Vagina (tissue), 2 donors: ENCODE data around the gene KBTBD3. TPM values are rescaled to one million over a fixed set of nuclear protein-coding genes. Genes with fewer than 3 reads are reported as not detected.
A peak's percentile ranks its signal among the peaks of the same experiment; 100 is the strongest.

Source experiments
- DNase-seq, 2 donors: peaks; one replicate each; pipeline ENCODE4 v3.0.0-alpha.2; 2017; ENCODE audit errors: extremely low spot score in 2 of 2
- H3K27ac ChIP-seq: fragments of 200-600 bp; sonication (generic); one replicate; pipeline ENCODE4 v1.5.1; 2019
- H3K27me3 ChIP-seq: fragments of 200-600 bp; sonication (generic); one replicate; pipeline ENCODE4 v1.5.1; 2019
- H3K36me3 ChIP-seq, 2 donors: fragments of 200-600 bp; sonication (generic); one replicate each; pipeline ENCODE4 v1.5.1; 2017 to 2019
- H3K4me1 ChIP-seq: fragments of 200-600 bp; sonication (generic); one replicate; pipeline ENCODE4 v1.5.1; 2019
- H3K4me3 ChIP-seq, 2 donors: fragments of 200-600 bp; sonication (generic); 1 replicate in 1 of 2; 2 replicates in 1 of 2; pipeline ENCODE4 v1.5.1; 2016 to 2019
- H3K9me3 ChIP-seq: fragments of 200-600 bp; sonication (generic); one replicate; pipeline ENCODE4 v1.5.1; 2019
- POLR2A ChIP-seq, 2 donors: fragments of 450-650 bp; IDR thresholded peaks; one replicate each; pipeline ENCODE4 v1.6.1; 2017; ENCODE audit warnings: antibody characterized with exemption in 2 of 2, mild to moderate bottlenecking in 2 of 2, moderate library complexity in 2 of 2
- POLR2AphosphoS5 ChIP-seq, 2 donors: sonication (generic); formaldehyde crosslinking; IDR thresholded peaks; one replicate each; pipeline ENCODE4 v1.9.0; 2017; ENCODE audit warnings: antibody characterized with exemption in 2 of 2, mild to moderate bottlenecking in 2 of 2, low read depth in 1 of 2; ENCODE audit not compliant: insufficient read depth in 1 of 2
- intact Hi-C: fragments of 100-400 bp; cut with DNase I; formaldehyde crosslinking; loops from one replicate; pipeline ENCODE4 v1.15.1; 2023
- total RNA-seq: library from RNA; depleted of rRNA; stranded (reverse); fragments of >200 nt; gene quantifications from one replicate; pipeline ENCODE4 v1.2.3, GENCODE V29; 2016
- TF ChIP-seq, protein P1 (sequence below), 3 experiments: fragments of 450-650 bp in 2 of 3; fragments of 200-600 bp in 1 of 3; sonication (generic) in 1 of 3; IDR thresholded peaks; one replicate each; pipeline ENCODE4 v1.5.1; 2017 to 2019; ENCODE audit warnings: antibody characterized with exemption in 3 of 3, mild to moderate bottlenecking in 2 of 3, moderate library complexity in 2 of 3

The KBTBD3 gene, protein sequence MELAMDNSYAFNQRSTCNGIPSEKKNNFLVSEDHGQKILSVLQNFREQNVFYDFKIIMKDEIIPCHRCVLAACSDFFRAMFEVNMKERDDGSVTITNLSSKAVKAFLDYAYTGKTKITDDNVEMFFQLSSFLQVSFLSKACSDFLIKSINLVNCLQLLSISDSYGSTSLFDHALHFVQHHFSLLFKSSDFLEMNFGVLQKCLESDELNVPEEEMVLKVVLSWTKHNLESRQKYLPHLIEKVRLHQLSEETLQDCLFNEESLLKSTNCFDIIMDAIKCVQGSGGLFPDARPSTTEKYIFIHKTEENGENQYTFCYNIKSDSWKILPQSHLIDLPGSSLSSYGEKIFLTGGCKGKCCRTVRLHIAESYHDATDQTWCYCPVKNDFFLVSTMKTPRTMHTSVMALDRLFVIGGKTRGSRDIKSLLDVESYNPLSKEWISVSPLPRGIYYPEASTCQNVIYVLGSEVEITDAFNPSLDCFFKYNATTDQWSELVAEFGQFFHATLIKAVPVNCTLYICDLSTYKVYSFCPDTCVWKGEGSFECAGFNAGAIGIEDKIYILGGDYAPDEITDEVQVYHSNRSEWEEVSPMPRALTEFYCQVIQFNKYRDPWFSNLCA
- total RNA-seq, result 3.2 TPM

GRCh38 chr11:106076919-106077608, at the start of gene KBTBD3:
KBTBD3 (minus strand) TSS chr11:106077347; CDS start chr11:106059097, 18,250 bp downstream.
- TF ChIP-seq, protein P1, sequence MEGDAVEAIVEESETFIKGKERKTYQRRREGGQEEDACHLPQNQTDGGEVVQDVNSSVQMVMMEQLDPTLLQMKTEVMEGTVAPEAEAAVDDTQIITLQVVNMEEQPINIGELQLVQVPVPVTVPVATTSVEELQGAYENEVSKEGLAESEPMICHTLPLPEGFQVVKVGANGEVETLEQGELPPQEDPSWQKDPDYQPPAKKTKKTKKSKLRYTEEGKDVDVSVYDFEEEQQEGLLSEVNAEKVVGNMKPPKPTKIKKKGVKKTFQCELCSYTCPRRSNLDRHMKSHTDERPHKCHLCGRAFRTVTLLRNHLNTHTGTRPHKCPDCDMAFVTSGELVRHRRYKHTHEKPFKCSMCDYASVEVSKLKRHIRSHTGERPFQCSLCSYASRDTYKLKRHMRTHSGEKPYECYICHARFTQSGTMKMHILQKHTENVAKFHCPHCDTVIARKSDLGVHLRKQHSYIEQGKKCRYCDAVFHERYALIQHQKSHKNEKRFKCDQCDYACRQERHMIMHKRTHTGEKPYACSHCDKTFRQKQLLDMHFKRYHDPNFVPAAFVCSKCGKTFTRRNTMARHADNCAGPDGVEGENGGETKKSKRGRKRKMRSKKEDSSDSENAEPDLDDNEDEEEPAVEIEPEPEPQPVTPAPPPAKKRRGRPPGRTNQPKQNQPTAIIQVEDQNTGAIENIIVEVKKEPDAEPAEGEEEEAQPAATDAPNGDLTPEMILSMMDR (IDR thresholded peaks at IDR 0.05), result peak in 1 of 3 experiments; percentile 6
- TF ChIP-seq POLR2AphosphoS5 (IDR thresholded peaks at IDR 0.05; ENCODE audit: insufficient read depth in 1 of 2, low read depth in 1 of 2) (peak; percentile 78 to 95), POLR2A (IDR thresholded peaks at IDR 0.05) (peak in 1 of 2 donors; percentile 89)

DNA sequence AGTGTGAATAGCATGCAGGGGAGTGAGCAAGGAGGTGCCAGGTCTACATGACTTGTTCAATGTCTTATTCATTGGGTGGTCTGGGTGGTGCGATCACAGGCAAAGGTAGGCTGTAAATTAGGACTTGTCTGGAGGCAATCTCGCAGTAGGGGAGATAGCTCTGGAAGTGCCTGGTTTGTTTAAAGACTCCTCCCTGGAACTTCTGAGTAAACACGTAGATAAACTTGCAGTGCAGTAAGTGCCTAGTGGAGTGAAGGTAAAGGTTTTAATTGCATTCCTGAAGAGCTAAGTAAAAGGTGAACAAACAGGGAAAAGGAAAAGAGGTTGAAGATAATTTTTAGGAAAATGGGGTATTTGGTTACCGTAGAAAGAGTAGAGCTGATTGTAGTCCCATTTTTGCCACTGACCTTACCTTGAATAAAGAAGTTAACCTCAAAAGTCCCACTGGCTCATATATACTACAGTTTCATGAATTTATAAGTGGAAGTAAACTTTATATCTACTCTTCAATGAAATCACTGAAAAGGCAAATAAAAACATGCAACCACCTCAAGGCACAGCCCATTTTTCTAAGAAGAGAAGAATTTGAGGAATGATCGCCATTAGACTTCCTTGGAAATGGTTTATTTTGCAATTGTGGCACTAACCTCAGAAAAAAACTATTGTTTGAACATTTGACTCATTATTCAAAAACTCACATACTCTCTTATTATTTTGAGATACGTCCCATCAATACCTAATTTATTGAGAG, 44.6 kb upstream of the KBTBD3 start:
- Histone ChIP-seq H3K27ac (no peak overlapping the region), H3K4me1 (no peaks in the 10 kb centered on the region), H3K27me3 (no peaks in the 10 kb centered on the region), H3K4me3 (no peak overlapping the region), H3K9me3 (no peaks in the 10 kb centered on the region), H3K36me3 (no peaks in the 10 kb centered on the region)
- DNase-seq, result no peak
- TF ChIP-seq POLR2A (IDR thresholded peaks at IDR 0.05), result no peak
- no peak for TF ChIP-seq POLR2AphosphoS5 (IDR thresholded peaks at IDR 0.05; ENCODE audit: insufficient read depth in 1 of 2, low read depth in 1 of 2)
- TF ChIP-seq, protein P1 (IDR thresholded peaks at IDR 0.05), result no peak
- intact Hi-C loops, result no loop called here

More at GRCh38 chr11:106076919-106077608, at the start of gene KBTBD3:
- H3K27ac ChIP-seq, result peak within 1 kb of the TSS; percentile 96
- peaks cover 0 to 16% of the 10 kb centered on the region in 2 donors for H3K36me3 ChIP-seq
- peaks cover 47% of the 10 kb centered on the region for H3K4me1 ChIP-seq
- intact Hi-C loops, result loop anchor here (1.0 kb wide), 1 partner anchor 56 kb away; no protein-coding TSS in a partner anchor
- DNase-seq, result peak; percentile 98 to 100
- H3K4me3 ChIP-seq, result peak within 1 kb of the TSS; percentile 84 to 91
- no peaks in the 10 kb centered on the region for H3K9me3 ChIP-seq
- no peaks in the 10 kb centered on the region for H3K27me3 ChIP-seq

GRCh38 chr11:106105986-106106385, 28.8 kb upstream of the KBTBD3 start:
- no peak for DNase-seq
- Histone ChIP-seq H3K9me3 (no peaks in the 10 kb centered on the region), H3K4me1 (no peaks in the 10 kb centered on the region), H3K4me3 (no peak overlapping the region), H3K27me3 (no peaks in the 10 kb centered on the region), H3K36me3 (no peaks in the 10 kb centered on the region), H3K27ac (no peak overlapping the region)
- intact Hi-C loops, result no loop called here
- no peak for TF ChIP-seq POLR2AphosphoS5 (IDR thresholded peaks at IDR 0.05; ENCODE audit: insufficient read depth in 1 of 2, low read depth in 1 of 2)
- TF ChIP-seq, protein P1 (IDR thresholded peaks at IDR 0.05), result no peak
- no peak for TF ChIP-seq POLR2A (IDR thresholded peaks at IDR 0.05)

DNA sequence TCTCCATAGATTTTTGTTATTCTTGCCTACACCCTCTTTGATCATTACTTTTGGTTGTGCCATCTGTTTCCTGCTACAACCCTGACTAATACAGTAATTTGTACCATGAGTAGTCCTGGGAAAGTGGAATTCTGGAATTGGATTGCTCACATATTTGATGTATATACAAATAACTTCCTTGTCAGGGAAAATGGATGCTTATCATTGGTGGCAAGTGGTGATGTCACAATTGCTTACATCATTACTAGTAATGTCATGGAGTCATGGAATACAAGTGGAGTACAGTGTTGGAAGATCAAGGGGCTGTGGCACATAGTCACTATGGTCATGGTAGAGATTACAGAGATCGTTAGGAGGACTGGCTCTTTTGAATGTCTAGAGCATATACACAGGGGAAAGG, 24.7 kb upstream of the KBTBD3 start:
- intact Hi-C loops, result no loop called here
- Histone ChIP-seq H3K27ac (no peak overlapping the region), H3K27me3 (no peaks in the 10 kb centered on the region), H3K9me3 (no peaks in the 10 kb centered on the region), H3K36me3 (peaks cover 0 to 14% of the 10 kb centered on the region in 2 donors), H3K4me1 (no peaks in the 10 kb centered on the region), H3K4me3 (no peak overlapping the region)
- no peak for TF ChIP-seq POLR2AphosphoS5 (IDR thresholded peaks at IDR 0.05; ENCODE audit: insufficient read depth in 1 of 2, low read depth in 1 of 2)
- TF ChIP-seq, protein P1 (IDR thresholded peaks at IDR 0.05), result no peak
- no peak for TF ChIP-seq POLR2A (IDR thresholded peaks at IDR 0.05)
- no peak for DNase-seq
